Esophagus squamous epithelium (tissue), 4 donors: ENCODE measurements around the gene GPD1L.

Experiments used
- POLR2A ChIP-seq, 4 donors: fragments of 450-650 bp; IDR thresholded peaks; one replicate each; pipeline ENCODE4 v1.6.1; 2017; ENCODE audit warnings: antibody characterized with exemption in 4 of 4, mild to moderate bottlenecking in 4 of 4, moderate library complexity in 3 of 4
- TF ChIP-seq, protein P1 (sequence below), 6 experiments: fragments of 450-650 bp in 4 of 6; fragments of 200-600 bp in 2 of 6; sonication (generic) in 2 of 6; IDR thresholded peaks; one replicate each; pipeline ENCODE4 v1.5.1; 2016 to 2019; ENCODE audit warnings: antibody characterized with exemption in 6 of 6, mild to moderate bottlenecking in 4 of 6, moderate library complexity in 4 of 6

GRCh38 chr3:32117320-32117719 is 10.9 kb downstream of the GPD1L start:
- TF ChIP-seq, protein P1, sequence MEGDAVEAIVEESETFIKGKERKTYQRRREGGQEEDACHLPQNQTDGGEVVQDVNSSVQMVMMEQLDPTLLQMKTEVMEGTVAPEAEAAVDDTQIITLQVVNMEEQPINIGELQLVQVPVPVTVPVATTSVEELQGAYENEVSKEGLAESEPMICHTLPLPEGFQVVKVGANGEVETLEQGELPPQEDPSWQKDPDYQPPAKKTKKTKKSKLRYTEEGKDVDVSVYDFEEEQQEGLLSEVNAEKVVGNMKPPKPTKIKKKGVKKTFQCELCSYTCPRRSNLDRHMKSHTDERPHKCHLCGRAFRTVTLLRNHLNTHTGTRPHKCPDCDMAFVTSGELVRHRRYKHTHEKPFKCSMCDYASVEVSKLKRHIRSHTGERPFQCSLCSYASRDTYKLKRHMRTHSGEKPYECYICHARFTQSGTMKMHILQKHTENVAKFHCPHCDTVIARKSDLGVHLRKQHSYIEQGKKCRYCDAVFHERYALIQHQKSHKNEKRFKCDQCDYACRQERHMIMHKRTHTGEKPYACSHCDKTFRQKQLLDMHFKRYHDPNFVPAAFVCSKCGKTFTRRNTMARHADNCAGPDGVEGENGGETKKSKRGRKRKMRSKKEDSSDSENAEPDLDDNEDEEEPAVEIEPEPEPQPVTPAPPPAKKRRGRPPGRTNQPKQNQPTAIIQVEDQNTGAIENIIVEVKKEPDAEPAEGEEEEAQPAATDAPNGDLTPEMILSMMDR (IDR thresholded peaks at IDR 0.05) = no peak
- no peak for TF ChIP-seq POLR2A (IDR thresholded peaks at IDR 0.05)
